Measurements from ENCODE around the gene KCNK3.

KCNK3 gene

GRCh38 chr2:26767894-26768487 is 75.5 kb downstream of the KCNK3 start:
- no peak for DNase-seq
- Mint-ChIP-seq H3K4me1 (ENCODE audit: low read depth) (peaks cover 76% of the 10 kb centered on the region), H3K9me3 (no peaks in the 10 kb centered on the region)

GRCh38 chr2:26768759-26769088 is 76.2 kb downstream of the KCNK3 start:
- H3K4me3 Mint-ChIP-seq = no peak overlapping the region
- H3K4me1 Mint-ChIP-seq (ENCODE audit: low read depth) = peaks cover 72% of the 10 kb centered on the region
- peak overlapping the region; percentile 69 for H3K27ac Mint-ChIP-seq

More at GRCh38 chr2:26767894-26768487, 75.5 kb downstream of the KCNK3 start:
- Mint-ChIP-seq H3K27me3 (no peaks in the 10 kb centered on the region), H3K27ac (no peak overlapping the region), H3K36me3 (ENCODE audit: low read depth) (peaks cover 37% of the 10 kb centered on the region), H3K4me3 (no peak overlapping the region)

GRCh38 chr2:26769089-26769761 is 76.7 kb downstream of the KCNK3 start:
- Mint-ChIP-seq H3K27ac (peak overlapping the region; percentile 69), H3K4me1 (ENCODE audit: low read depth) (peaks cover 72% of the 10 kb centered on the region)

More at GRCh38 chr2:26768759-26769088, 76.2 kb downstream of the KCNK3 start:
- no peak for DNase-seq
- H3K9me3 Mint-ChIP-seq = no peaks in the 10 kb centered on the region
- H3K36me3 Mint-ChIP-seq (ENCODE audit: low read depth) = peaks cover 38% of the 10 kb centered on the region
- H3K27me3 Mint-ChIP-seq = no peaks in the 10 kb centered on the region

GRCh38 chr2:26770986-26771586 is 78.6 kb downstream of the KCNK3 start:
- H3K9me3 Mint-ChIP-seq = no peaks in the 10 kb centered on the region
- no peak for DNase-seq
- H3K27ac Mint-ChIP-seq = peak overlapping the region; percentile 71
- peaks cover 52% of the 10 kb centered on the region for H3K36me3 Mint-ChIP-seq (ENCODE audit: low read depth)
- no peaks in the 10 kb centered on the region for H3K27me3 Mint-ChIP-seq
- H3K4me3 Mint-ChIP-seq = no peak overlapping the region
- peaks cover 56% of the 10 kb centered on the region for H3K4me1 Mint-ChIP-seq (ENCODE audit: low read depth)

More at GRCh38 chr2:26769089-26769761, 76.7 kb downstream of the KCNK3 start:
- Mint-ChIP-seq H3K36me3 (ENCODE audit: low read depth) (peaks cover 42% of the 10 kb centered on the region), H3K27me3 (no peaks in the 10 kb centered on the region), H3K4me3 (no peak overlapping the region), H3K9me3 (no peaks in the 10 kb centered on the region)
- DNase-seq = peak; percentile 47

GRCh38 chr2:26772064-26773001 is 79.8 kb downstream of the KCNK3 start:
- Mint-ChIP-seq H3K27me3 (no peaks in the 10 kb centered on the region), H3K9me3 (no peaks in the 10 kb centered on the region), H3K4me1 (ENCODE audit: low read depth) (peaks cover 45% of the 10 kb centered on the region), H3K36me3 (ENCODE audit: low read depth) (peaks cover 63% of the 10 kb centered on the region), H3K27ac (peak overlapping the region; percentile 71), H3K4me3 (no peak overlapping the region)
- DNase-seq = peak; percentile 41

GRCh38 chr2:26776195-26776800 is 83.8 kb downstream of the KCNK3 start:
- no peaks in the 10 kb centered on the region for H3K27me3 Mint-ChIP-seq
- DNase-seq = no peak
- H3K27ac Mint-ChIP-seq = peak overlapping the region; percentile 56
- peaks cover 29% of the 10 kb centered on the region for H3K4me1 Mint-ChIP-seq (ENCODE audit: low read depth)
- peaks cover 87% of the 10 kb centered on the region for H3K36me3 Mint-ChIP-seq (ENCODE audit: low read depth)
- no peaks in the 10 kb centered on the region for H3K9me3 Mint-ChIP-seq
- no peak overlapping the region for H3K4me3 Mint-ChIP-seq

- no peak for DNase-seq
- Mint-ChIP-seq H3K4me1 (ENCODE audit: low read depth) (peaks cover 12% of the 10 kb centered on the region), H3K27ac (peak overlapping the region; percentile 91), H3K27me3 (no peaks in the 10 kb centered on the region), H3K4me3 (no peak overlapping the region), H3K36me3 (ENCODE audit: low read depth) (peaks cover 79% of the 10 kb centered on the region), H3K9me3 (no peaks in the 10 kb centered on the region)
Observed at GRCh38 chr2:26778098-26778497, 85.6 kb downstream of the KCNK3 start.

GRCh38 chr2:26778507-26778906 is 86.0 kb downstream of the KCNK3 start:
- no peaks in the 10 kb centered on the region for H3K27me3 Mint-ChIP-seq
- peak overlapping the region; percentile 91 for H3K27ac Mint-ChIP-seq
- H3K9me3 Mint-ChIP-seq = no peaks in the 10 kb centered on the region
- DNase-seq = no peak
- H3K36me3 Mint-ChIP-seq (ENCODE audit: low read depth) = peaks cover 79% of the 10 kb centered on the region
- H3K4me3 Mint-ChIP-seq = no peak overlapping the region
- peaks cover 12% of the 10 kb centered on the region for H3K4me1 Mint-ChIP-seq (ENCODE audit: low read depth)

- no peak overlapping the region for H3K27ac Mint-ChIP-seq
- peaks cover 16% of the 10 kb centered on the region for H3K4me1 Mint-ChIP-seq (ENCODE audit: low read depth)
- no peaks in the 10 kb centered on the region for H3K9me3 Mint-ChIP-seq
- no peak for DNase-seq
- no peaks in the 10 kb centered on the region for H3K27me3 Mint-ChIP-seq
- H3K4me3 Mint-ChIP-seq = no peak overlapping the region
- H3K36me3 Mint-ChIP-seq (ENCODE audit: low read depth) = peaks cover 64% of the 10 kb centered on the region
Observed at GRCh38 chr2:26780203-26780760, 87.8 kb downstream of the KCNK3 start.
